GM20000 (cell line): ENCODE data around the gene STEAP3.

Experiments
- DNase-seq: peaks from one replicate; pipeline ENCODE4 v3.0.0; 2012; ENCODE audit warnings: low spot score
- TF ChIP-seq, protein P1 (sequence below): IDR thresholded peaks from 2 replicates; pipeline ENCODE4 v1.5.1; 2012; ENCODE audit warnings: mild to moderate bottlenecking, control low read depth; ENCODE audit errors: extremely low read depth, missing control alignments

Gene STEAP3

DNA sequence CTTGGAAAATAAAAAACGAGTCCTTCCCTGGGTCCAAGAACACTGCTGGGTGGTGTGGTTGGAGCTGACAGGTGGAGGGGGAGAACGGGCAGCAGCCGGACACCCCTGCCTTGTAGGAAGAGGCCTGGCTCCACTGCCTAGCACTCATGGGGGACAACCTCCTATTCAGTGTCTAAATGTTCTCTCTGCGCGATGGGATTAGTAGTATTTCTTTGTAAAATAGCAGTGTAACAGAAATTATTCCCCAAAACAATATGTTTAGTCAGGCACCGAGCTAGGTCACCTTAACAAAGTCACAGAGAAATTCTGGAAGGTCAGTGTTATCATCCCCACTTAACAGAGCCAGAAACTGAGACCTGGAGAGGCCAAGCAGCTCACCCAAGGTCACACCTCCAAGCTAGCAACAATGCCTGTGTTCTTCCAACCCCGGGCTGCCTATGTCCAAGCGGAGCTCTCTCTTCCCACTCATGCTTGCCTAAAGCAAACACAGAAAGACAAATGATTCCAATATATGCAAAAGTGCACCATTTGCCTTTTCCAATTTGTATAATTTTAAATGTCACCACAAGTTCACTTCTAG, 68.0 kb downstream of the STEAP3 start:
- TF ChIP-seq, protein P1, sequence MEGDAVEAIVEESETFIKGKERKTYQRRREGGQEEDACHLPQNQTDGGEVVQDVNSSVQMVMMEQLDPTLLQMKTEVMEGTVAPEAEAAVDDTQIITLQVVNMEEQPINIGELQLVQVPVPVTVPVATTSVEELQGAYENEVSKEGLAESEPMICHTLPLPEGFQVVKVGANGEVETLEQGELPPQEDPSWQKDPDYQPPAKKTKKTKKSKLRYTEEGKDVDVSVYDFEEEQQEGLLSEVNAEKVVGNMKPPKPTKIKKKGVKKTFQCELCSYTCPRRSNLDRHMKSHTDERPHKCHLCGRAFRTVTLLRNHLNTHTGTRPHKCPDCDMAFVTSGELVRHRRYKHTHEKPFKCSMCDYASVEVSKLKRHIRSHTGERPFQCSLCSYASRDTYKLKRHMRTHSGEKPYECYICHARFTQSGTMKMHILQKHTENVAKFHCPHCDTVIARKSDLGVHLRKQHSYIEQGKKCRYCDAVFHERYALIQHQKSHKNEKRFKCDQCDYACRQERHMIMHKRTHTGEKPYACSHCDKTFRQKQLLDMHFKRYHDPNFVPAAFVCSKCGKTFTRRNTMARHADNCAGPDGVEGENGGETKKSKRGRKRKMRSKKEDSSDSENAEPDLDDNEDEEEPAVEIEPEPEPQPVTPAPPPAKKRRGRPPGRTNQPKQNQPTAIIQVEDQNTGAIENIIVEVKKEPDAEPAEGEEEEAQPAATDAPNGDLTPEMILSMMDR = no peak
- no peak for DNase-seq

DNA sequence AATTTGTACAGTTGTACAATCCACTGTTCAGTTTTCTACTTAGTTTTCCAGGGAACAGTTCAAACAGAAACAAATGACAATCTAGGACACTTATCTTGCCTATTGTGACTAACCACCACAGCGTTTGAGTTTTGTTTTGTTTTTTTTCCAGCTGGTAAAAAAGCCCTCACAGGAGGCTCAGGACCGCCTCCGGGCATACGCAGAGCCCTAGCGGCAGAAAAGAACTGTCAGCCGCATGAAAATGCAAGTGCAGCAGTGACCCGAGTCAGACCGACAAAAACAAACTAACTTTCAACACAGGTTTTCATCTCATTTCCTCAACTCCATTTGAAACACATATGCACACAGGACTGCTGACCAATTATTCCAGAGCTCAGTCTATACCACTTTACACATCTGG, 68.6 kb downstream of the STEAP3 start:
- TF ChIP-seq, protein P1 = no peak
- no peak for DNase-seq

DNA sequence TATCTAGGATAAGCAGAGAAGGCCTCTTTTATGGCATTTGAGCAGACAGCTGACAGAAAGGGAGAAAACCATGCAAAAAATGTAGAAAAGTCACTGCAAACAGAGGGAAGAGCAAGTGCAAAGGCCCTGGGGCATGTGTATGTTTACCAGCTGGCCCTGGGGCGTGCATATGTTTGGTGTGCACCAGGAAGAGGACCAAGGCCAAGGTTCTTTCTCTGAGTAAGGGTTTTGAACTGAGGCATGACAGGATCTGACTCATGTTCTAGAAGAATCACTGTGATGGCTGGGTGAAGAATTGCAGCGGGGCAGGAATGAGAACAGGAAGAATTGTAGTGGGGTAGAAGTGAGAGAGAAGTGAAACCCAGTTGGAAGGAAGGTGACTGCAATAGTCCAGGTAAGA, 69.6 kb downstream of the STEAP3 start:
- DNase-seq = no peak

DNA sequence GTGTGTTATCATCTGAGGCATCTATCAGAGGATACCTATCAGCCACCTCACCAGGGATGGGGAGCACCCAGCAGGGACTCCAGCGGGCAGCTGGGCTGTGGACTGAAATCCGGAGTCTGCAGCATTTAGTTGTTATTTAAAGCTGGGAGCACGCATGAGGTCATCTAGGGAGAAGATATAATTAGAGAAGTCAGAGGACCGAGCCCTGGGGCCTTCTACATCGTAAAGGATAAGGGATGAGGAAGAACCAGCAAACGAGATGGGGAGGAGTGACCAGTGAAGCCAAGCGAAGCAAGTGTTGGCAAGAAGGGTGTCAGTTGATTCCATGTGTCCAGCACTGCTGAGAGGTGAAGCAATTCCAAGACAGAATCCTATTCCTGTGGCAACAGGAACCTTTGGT, 70.3 kb downstream of the STEAP3 start:
- TF ChIP-seq, protein P1 = no peak
- DNase-seq = no peak

More for the DNA sequence above, 69.6 kb downstream of the STEAP3 start:
- TF ChIP-seq, protein P1 = no peak

DNA sequence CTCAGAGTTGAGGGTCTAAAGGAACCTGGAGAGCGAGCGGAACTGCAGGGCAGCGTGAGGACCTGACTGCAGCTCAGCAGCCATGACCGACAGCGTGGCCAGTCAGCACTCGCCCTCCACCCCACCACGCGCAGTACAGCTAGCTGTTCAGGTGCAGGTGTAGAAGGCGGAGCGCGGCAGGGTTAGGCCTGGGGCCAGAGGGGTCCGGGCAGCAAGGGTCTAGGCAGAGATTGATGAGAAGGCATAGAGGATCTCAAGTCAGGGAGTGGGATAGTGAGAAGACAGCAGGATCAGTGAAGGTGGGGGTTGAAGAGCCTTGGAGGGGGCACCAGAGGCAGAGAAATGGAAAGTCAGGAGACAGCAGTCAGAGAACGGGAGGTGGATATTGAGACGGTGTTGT, 71.0 kb downstream of the STEAP3 start:
- DNase-seq = no peak
- TF ChIP-seq, protein P1 = no peak

DNA sequence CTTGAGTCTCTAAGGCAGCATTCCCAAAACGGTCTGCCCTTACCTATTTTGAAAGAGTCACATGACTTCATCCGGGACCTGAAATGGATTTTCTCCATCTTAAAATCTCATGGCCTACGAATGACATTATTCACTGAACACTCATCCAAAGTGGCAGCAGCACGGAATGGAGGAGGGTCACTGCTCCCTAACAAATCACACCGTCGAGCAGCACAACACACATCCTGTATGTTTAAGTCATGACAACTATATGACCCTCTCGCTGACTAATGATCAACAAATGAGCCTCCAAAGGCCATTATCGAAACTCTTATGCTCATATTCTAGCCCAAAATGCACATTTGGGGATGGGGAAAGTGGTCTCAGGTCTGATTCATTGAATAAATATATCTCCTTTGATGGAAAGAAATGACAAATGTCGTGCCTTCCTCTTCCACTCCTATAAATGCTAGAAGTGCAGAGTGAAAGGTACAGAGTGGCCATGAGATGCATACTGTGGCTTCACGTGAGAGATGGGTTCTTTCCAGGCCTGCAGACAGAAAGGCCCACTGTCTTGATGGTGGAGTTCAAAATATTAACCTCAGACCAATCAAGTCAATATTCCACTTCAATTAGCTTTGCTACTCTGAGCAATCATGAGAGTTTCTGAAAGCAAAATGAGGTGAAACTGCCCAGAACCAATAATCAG, 72.2 kb downstream of the STEAP3 start:
- DNase-seq = no peak
- TF ChIP-seq, protein P1 = no peak

DNA sequence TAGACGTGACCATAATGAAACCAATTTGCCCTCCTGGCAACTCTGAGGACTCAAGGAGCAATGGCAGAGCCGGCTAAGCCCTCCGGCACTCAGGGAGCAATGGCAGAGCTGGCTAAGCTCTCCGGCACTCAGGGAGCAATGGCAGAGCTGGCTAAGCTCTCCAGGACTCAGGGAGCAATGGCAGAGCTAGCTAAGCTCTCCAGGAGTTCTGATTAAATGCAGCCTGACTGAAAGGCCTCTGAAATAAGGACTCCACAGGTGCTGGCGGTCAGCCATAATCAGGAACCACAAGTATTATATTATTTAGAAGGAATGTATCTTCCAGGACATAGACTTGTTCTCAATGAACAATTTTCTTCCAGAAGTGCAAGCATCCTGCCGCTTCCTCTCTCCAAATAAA, 77.8 kb downstream of the STEAP3 start:
- TF ChIP-seq, protein P1 = no peak
- DNase-seq = no peak
